ENCODE measurements around the gene IFITM10.

The IFITM10 gene

GRCh38 chr11:1727096-1727690, 23.2 kb downstream of the IFITM10 start:
- H3K36me3 ChIP-seq (ENCODE audit: control insufficient read depth in 2 of 2, insufficient read depth in 1 of 2, low read length in 2 of 2), result no peaks in the 10 kb centered on the region
- no peak overlapping the region for H3K4me3 ChIP-seq (ENCODE audit: low read depth, low read length)
- TF ChIP-seq ZNF580 (tag by site-specific recombination; IDR thresholded peaks at IDR 0.05) (no peak), ZNF837 (tag by site-specific recombination; IDR thresholded peaks at IDR 0.05) (no peak), ZNF157 (tag by site-specific recombination; IDR thresholded peaks at IDR 0.05) (no peak), ZNF114 (tag by site-specific recombination; IDR thresholded peaks at IDR 0.05) (no peak), ZSCAN18 (tag by site-specific recombination; IDR thresholded peaks at IDR 0.05) (no peak), ZNF138 (tag by site-specific recombination; IDR thresholded peaks at IDR 0.05; ENCODE audit: borderline replicate concordance) (no peak), ZBTB49 (tag by site-specific recombination; IDR thresholded peaks at IDR 0.05; ENCODE audit: low read depth) (no peak), ZNF426 (tag by site-specific recombination; IDR thresholded peaks at IDR 0.05) (no peak), ZNF473 (tag by site-specific recombination; IDR thresholded peaks at IDR 0.05) (no peak), ZNF148 (tag by site-specific recombination; IDR thresholded peaks at IDR 0.05; ENCODE audit: borderline replicate concordance) (no peak), ZNF558 (tag by site-specific recombination; IDR thresholded peaks at IDR 0.05) (no peak), SP2 (tag by site-specific recombination; IDR thresholded peaks at IDR 0.05) (no peak), ZNF169 (tag by site-specific recombination; IDR thresholded peaks at IDR 0.05) (no peak), PRDM1 (tag by site-specific recombination; IDR thresholded peaks at IDR 0.05) (no peak), ZNF555 (tag by site-specific recombination; conservative IDR thresholded peaks at IDR 0.05) (no peak)
- H3K9me3 ChIP-seq (ENCODE audit: control insufficient read depth, insufficient read depth, low read depth, low read length), result no peaks in the 10 kb centered on the region
- no peak overlapping the region for H3K27ac ChIP-seq (ENCODE audit: extremely low read depth, low read depth, low read length)
- H3K4me1 ChIP-seq (ENCODE audit: control insufficient read depth, insufficient read depth, low read length), result no peaks in the 10 kb centered on the region
- POLR2A ChIA-PET, result no interaction called here
- CTCF ChIA-PET, result no interaction called here

GRCh38 chr11:1719781-1720180, 30.6 kb downstream of the IFITM10 start:
- H3K27ac ChIP-seq (ENCODE audit: extremely low read depth, low read depth, low read length), result no peak overlapping the region
- no peaks in the 10 kb centered on the region for H3K9me3 ChIP-seq (ENCODE audit: control insufficient read depth, insufficient read depth, low read depth, low read length)
- H3K36me3 ChIP-seq (ENCODE audit: control insufficient read depth in 2 of 2, insufficient read depth in 1 of 2, low read length in 2 of 2), result no peaks in the 10 kb centered on the region
- H3K4me3 ChIP-seq (ENCODE audit: low read depth, low read length), result no peak overlapping the region
- no peaks in the 10 kb centered on the region for H3K4me1 ChIP-seq (ENCODE audit: control insufficient read depth, insufficient read depth, low read length)
- TF ChIP-seq MZF1 (tag by site-specific recombination; IDR thresholded peaks at IDR 0.05; ENCODE audit: borderline replicate concordance), result no peak
- TF ChIP-seq KLF9 (tag by site-specific recombination; IDR thresholded peaks at IDR 0.05; ENCODE audit: low read depth), result no peak
- CTCF ChIA-PET, result no interaction called here
- POLR2A ChIA-PET, result no interaction called here

All from HEK293 (cell line).